Suppressor macrophage treated with lipopolysaccharide for 1 hour (primary cell): ENCODE measurements around the gene CAPN1.
"Not testable (repeated sequence)": the region's sequence is repeated elsewhere in the genome, so short reads cannot be mapped to it uniquely, and the experiment has no call there.

ENCODE experiments used
- DNase-seq, 3 donors: peaks; one replicate each; pipeline ENCODE4 v3.0.0-alpha.2; 2020 to 2022

Gene CAPN1

DNA sequence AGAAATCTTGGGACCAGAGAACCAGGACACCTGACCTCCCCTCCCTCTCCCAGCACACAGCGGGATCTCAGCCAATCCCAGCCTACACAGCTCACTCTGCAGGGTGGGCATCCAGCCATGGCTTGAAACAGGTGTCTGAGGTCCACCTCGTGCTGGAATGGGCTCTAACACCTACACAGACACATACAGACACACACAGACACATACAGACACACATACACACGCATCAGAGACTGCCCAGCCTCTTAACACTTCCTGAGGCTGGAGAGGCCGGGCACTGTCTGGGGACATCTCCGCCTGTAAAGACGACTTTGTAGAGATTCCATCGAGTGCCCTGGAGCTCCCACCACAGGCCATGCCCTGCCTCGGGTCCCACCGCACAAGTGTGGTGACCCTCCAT lies 36.7 kb downstream of the CAPN1 start:
- no peak for DNase-seq

- DNase-seq: peak; percentile 42 to 60 (median 46)
These were observed 38.1 kb downstream of the CAPN1 start for GRCh38 chr11:65219930-65220213.

DNA sequence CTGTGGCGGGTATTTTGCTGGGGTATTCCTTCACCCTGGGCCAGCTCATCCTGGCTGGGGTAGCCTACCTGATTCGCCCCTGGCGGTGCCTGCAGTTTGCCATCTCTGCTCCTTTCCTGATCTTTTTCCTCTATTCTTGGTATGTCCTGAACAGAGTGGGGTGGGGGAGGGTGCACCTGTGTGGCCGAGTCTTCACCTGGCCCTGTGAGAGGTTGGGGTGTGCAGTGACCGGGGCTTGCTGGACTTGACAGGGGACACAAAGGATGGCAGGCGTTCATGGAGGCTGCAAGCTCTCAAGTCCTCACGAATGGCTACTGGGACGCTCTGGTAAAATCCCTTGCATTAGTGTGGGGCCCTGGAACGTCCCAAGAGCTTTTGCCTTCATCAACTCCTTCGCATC lies 39.3 kb downstream of the CAPN1 start:
- DNase-seq: no peak

DNA sequence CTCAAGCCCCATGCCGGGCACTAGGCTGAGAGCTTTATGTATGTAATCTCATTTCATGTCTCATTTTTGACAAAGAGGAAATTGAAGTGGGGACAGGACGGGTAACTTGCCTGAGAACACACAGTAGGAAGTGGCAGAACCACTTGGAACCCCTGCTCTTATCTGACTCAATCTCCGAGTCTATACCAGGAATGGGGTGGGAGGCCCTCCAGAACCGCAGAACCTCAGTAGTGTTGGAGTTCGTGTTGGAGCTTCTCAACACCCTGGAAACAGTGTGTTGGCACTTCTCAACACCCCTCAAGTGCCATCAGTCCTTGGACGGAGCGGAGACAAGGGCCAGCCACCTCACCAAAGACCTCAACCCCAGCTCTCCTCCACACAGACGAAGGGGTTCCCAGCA lies 41.3 kb downstream of the CAPN1 start:
- DNase-seq: peak; percentile 35 to 53 (median 52)

GRCh38 chr11:65224930-65225278 lies 43.2 kb downstream of the CAPN1 start:
- DNase-seq: peak; percentile 77 to 81 (median 80)

DNA sequence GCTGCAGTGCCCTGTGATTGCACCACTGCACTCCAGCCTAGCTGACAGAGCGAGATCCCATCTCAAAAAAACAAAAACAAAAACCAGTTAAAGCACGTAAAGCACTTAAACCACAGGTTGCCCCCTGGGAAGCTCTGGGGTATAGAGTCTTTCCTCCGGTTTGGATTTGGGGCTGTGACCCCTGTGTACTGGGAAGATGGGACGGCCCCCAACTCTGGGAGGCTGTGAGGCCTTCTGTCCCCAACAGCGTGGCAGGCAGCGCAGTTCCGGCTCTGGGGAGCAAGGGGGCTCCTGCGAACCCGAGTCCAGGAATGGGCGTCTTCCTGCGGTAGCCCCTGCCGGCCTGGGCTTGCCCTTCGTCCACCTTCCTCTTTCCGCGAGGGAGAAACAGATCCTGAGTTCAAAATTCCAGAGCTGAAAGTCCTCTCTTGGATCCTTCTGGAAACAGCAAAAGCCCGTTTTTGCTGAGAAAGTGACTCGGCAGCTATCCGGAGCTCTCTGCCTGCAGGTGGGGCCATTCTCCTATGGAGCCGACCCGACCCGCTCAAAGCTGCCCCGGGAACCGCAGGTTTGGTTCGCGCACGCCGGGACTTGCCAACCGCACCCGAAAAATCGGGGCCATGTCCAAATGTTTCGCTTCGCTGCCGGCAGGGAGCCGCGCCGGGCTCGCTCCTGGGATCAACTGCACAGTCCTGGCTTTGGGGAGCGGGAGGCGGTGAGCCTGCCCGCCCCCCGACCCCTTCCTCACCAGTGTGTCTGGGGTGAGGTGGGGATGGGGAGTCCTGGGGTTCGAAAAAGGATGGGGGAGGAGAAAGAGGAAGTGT lies 43.8 kb downstream of the CAPN1 start:
- DNase-seq: peak; percentile 43 to 59 (median 49)

- DNase-seq: peak in 2 of 3 donors; percentile 31 to 38
These were observed 44.3 kb downstream of the CAPN1 start for GRCh38 chr11:65226103-65226442.

GRCh38 chr11:65227879-65228278 lies 46.2 kb downstream of the CAPN1 start:
- no peak for DNase-seq

DNA sequence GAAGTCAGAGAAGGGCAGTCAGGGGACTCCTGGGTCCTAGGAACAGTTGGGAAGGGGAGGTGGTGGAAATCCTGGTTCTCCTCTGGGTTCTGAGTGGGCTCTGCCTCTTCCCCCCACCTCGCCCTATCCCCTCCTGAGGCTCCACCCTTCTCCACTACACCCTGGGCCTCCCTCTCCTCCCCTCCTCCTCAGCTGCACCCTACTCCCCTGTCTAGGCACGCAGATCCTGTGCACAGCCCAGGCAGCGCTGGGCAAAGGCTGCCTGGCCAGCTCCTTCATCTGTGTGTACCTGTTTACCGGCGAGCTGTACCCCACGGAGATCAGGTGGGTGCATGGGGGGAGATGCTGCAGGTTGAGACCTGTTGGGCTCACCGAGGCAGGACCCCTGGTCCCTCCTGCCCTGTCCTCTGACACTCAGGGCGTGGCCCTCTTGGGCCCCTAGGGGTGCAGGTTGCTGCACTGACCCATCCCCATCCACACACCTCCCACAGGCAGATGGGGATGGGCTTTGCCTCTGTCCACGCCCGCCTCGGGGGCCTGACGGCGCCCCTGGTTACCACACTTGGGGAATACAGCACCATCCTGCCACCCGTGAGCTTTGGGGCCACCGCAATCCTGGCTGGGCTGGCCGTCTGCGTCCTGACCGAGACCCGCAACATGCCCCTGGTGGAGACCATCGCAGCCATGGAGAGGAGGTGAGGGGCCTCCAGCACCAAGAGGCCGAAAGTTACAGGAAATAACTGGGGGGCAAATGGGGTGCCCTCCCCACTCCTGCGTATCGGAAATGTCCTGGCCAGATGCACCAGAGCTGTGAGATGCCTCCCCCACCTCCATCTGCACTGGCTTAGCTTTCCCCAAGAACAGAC lies 54.7 kb downstream of the CAPN1 start:
- no peak for DNase-seq

- DNase-seq: not testable (repeated sequence)
These were observed 56.6 kb downstream of the CAPN1 start for GRCh38 chr11:65238302-65238701.

- DNase-seq: no peak
These were observed 59.4 kb downstream of the CAPN1 start for GRCh38 chr11:65241134-65241533.

- DNase-seq: no peak
These were observed 60.0 kb downstream of the CAPN1 start for GRCh38 chr11:65241692-65242091.

GRCh38 chr11:65242389-65242788 lies 60.7 kb downstream of the CAPN1 start:
- DNase-seq: no peak

GRCh38 chr11:65243797-65244196 lies 62.1 kb downstream of the CAPN1 start:
- DNase-seq: no peak

- DNase-seq: not testable (repeated sequence)
These were observed 63.3 kb downstream of the CAPN1 start for GRCh38 chr11:65245046-65245445.

DNA sequence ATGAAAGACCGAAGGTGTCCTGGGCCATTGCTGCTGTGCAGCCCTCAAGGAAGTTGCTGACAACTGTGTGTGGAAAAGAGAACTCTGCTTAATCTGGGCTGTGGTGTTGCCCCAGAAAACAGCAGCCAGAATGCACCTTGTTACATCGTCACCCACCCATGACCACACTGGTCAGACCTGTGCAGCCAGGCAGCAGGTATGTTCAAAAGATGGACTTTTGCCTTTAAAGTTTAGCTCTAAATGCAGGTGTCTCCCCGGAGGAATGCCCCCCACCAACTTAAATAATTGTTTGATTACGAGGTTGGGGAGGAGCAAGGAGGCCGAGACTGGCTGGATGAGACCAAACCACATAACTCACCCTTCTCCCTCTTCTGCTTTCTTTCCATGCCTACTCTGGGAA lies 64.8 kb downstream of the CAPN1 start:
- DNase-seq: no peak

- not testable (repeated sequence) for DNase-seq
These were observed 66.5 kb downstream of the CAPN1 start for GRCh38 chr11:65248184-65248710.

- DNase-seq: no peak
These were observed 69.7 kb downstream of the CAPN1 start for GRCh38 chr11:65251476-65251875.

DNA sequence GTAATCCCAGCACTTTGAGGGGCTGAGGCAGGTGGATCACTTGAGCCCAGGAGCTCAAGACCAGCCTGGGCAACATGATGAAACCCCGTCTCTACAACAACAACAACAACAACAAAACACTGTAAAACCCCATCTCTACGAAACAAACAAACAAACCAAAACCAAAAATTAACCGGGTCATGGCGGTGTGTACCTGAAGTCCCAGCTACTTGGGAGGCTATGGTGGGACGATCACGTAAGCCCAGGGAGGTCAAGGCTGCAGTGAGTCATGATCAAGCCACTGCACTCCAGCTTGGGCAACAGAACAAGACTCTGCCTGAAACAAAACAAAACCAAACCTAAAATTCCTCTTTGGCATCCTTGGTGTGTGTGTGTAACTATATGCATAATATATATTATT lies 73.0 kb downstream of the CAPN1 start:
- no peak for DNase-seq

GRCh38 chr11:65258988-65259387 lies 77.3 kb downstream of the CAPN1 start:
- DNase-seq: no peak

DNA sequence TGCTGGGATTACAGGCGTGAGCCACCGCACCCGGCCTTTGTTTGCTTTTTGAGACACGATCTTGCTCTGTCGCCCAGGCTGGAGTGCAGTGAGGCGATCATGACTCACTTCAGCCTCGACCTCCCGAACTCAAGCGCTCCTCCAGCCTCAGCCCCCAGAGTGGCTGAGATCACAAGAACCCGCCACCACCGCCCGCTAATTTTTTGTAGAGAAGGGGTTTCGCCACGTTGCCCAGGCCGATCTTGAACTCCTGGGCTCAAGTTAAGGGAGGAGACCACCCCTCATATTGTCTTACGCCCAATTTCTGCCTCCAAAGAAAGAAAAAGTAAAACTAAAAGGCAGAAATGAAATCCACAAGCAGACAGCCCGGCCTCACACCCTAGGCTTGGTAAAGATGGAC lies 78.6 kb downstream of the CAPN1 start:
- DNase-seq: no peak

DNA sequence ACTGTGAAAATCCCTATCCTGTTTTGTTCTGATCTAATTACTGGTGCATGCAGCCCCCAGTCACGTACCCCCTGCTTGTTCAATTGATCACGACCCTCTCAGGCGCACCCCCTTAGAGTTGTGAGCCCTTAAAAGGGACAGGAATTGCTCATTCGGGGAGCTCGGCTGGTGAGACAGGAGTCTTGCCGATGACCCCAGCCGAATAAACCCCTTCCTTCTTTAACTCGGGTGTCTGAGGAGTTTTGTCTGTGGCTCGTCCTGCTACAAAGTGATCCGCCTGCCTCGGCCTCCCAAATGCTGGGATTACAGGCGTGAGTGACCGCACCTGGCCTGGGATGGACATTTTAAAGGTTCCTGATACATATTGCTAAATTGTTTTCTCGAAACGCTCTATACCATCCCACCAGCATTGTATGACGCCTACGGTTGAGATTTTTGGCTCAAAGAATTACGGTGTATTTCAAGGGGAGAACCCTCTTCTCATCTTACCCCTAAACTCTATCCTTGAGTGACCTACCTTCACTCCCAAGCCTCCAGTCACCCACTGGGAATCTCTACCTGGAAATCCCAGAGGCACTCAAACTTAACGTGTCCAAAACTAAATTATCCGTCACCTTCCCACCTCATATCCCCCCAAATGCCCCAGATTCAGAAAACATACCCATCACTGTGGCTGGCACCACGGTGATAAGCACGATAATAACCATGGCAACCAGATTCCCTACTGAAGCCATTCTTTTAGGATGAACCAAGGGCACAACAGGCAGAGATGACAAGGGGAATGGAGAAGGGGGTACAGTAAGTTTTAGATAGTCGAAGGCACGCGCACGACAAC lies 79.2 kb downstream of the CAPN1 start:
- no peak for DNase-seq
